GM23338 (cell line): Measurements from ENCODE around the gene SORBS1. TPM values are rescaled to one million over a fixed set of nuclear protein-coding genes. Genes with fewer than 3 reads are reported as not detected.

Experiments used
- ATAC-seq: fragments of 200-7000 bp; cut with Tn5 transposase; 3 replicates; pipeline ENCODE4 v1.9.1; 2020
- DNase-seq: peaks from one replicate; pipeline ENCODE4 v3.0.0-alpha.2; 2015; ENCODE audit warnings: low spot score
- H2AFZ ChIP-seq: fragments of 200-600 bp; sonication (generic); 2 replicates; pipeline ENCODE4 v1.8.0; 2016; ENCODE audit warnings: antibody characterized with exemption, mild to moderate bottlenecking, moderate library complexity
- H3F3A ChIP-seq: fragments of 200-600 bp; sonication (generic); replicated peaks from 2 replicates; pipeline ENCODE4 v1.8.0; 2017; ENCODE audit warnings: antibody characterized with exemption, mixed run types, low read depth
- H3K27ac ChIP-seq: fragments of 200-600 bp; sonication (generic); 2 replicates; pipeline ENCODE4 v1.6.1; 2016; ENCODE audit warnings: low read depth
- H3K27me3 ChIP-seq: fragments of 200-600 bp; sonication (generic); 2 replicates; pipeline ENCODE4 v1.8.0; 2016; ENCODE audit warnings: mild to moderate bottlenecking, mixed run types, moderate library complexity; ENCODE audit not compliant: insufficient read depth
- H3K36me3 ChIP-seq: fragments of 200-600 bp; sonication (generic); 2 replicates; pipeline ENCODE4 v1.8.0; 2016; ENCODE audit warnings: mild to moderate bottlenecking; ENCODE audit not compliant: insufficient read depth
- H3K4me1 ChIP-seq: fragments of 200-600 bp; sonication (generic); 2 replicates; pipeline ENCODE4 v1.8.0; 2016; ENCODE audit warnings: mild to moderate bottlenecking, moderate library complexity; ENCODE audit not compliant: insufficient read depth
- H3K4me2 ChIP-seq: fragments of 200-600 bp; sonication (generic); 2 replicates; pipeline ENCODE4 v1.7.1; 2017; ENCODE audit warnings: mixed run types
- H3K4me3 ChIP-seq: fragments of 200-600 bp; sonication (generic); 2 replicates; pipeline ENCODE4 v1.6.1; 2016; ENCODE audit warnings: mixed run types
- H3K79me2 ChIP-seq: fragments of 200-600 bp; sonication (generic); replicated peaks from 2 replicates; pipeline ENCODE4 v1.8.0; 2017; ENCODE audit warnings: mild to moderate bottlenecking; ENCODE audit not compliant: insufficient read depth
- H3K9me2 ChIP-seq: fragments of 200-600 bp; sonication (generic); 2 replicates; pipeline ENCODE4 v1.8.0; 2017; ENCODE audit not compliant: insufficient read depth
- H4K20me1 ChIP-seq: fragments of 200-600 bp; sonication (generic); replicated peaks from 2 replicates; pipeline ENCODE4 v1.8.0; 2017; ENCODE audit warnings: mild to moderate bottlenecking; ENCODE audit not compliant: insufficient read depth
- H3K27ac Mint-ChIP-seq: 2 replicates; pipeline ENCODE4 v1.8.0; 2020; ENCODE audit warnings: inconsistent platforms, mild to moderate bottlenecking, moderate library complexity, mixed read lengths
- H3K27me3 Mint-ChIP-seq: 3 replicates; pipeline ENCODE4 v1.8.0; 2022; ENCODE audit warnings: low read depth, mild to moderate bottlenecking, moderate library complexity, mixed read lengths, inconsistent platforms; ENCODE audit not compliant: insufficient read depth, poor library complexity
- H3K36me3 Mint-ChIP-seq: 3 replicates; pipeline ENCODE4 v1.8.0; 2021; ENCODE audit warnings: low read depth, mild to moderate bottlenecking, inconsistent platforms, moderate library complexity, mixed read lengths
- H3K4me1 Mint-ChIP-seq: 3 replicates; pipeline ENCODE4 v1.8.0; 2020; ENCODE audit warnings: mild to moderate bottlenecking, inconsistent platforms, mixed read lengths
- H3K4me3 Mint-ChIP-seq: 3 replicates; pipeline ENCODE4 v1.8.0; 2021; ENCODE audit warnings: moderate library complexity, mild to moderate bottlenecking, inconsistent platforms, mixed read lengths
- H3K9me3 Mint-ChIP-seq: 3 replicates; pipeline ENCODE4 v1.8.0; 2020; ENCODE audit warnings: moderate library complexity, mild to moderate bottlenecking, inconsistent platforms, mixed read lengths
- CREB1 ChIP-seq: fragments of 250-450 bp; sonication (Bioruptor Pico); IDR thresholded peaks from 2 replicates; pipeline ENCODE4 v1.5.0; 2020; ENCODE audit warnings: low read depth, mild to moderate bottlenecking, moderate library complexity
- CTCF ChIP-seq, 2 experiments: fragments of 200-600 bp in 1 of 2; sonication (generic) in 1 of 2; conservative IDR thresholded peaks; 2 replicates each; pipeline versions ENCODE4 v1.5.1 to v1.6.1; 2016 to 2017; ENCODE audit warnings: antibody characterized with exemption in 2 of 2, low read depth in 2 of 2, mild to moderate bottlenecking in 2 of 2, moderate library complexity in 1 of 2
- EZH2 ChIP-seq: fragments of 200-600 bp; sonication (generic); IDR thresholded peaks from one replicate; pipeline ENCODE4 v1.8.0; 2017; ENCODE audit warnings: antibody characterized with exemption, mild to moderate bottlenecking, low read depth; ENCODE audit not compliant: unreplicated experiment
- JUNB ChIP-seq: IDR thresholded peaks from one replicate; pipeline ENCODE4 v1.6.1; 2016; ENCODE audit warnings: antibody characterized with exemption; ENCODE audit not compliant: unreplicated experiment
- NANOG ChIP-seq: IDR thresholded peaks from 2 replicates; pipeline ENCODE4 v1.6.1; 2016; ENCODE audit warnings: antibody characterized with exemption, borderline replicate concordance
- STAT1 ChIP-seq: IDR thresholded peaks from one replicate; pipeline ENCODE4 v1.6.1; 2016; ENCODE audit warnings: antibody characterized with exemption; ENCODE audit not compliant: unreplicated experiment
- ZNF114 ChIP-seq: fragments of 250-450 bp; sonication (Bioruptor Pico); IDR thresholded peaks from 2 replicates; pipeline ENCODE4 v1.5.0; 2020; ENCODE audit warnings: mild to moderate bottlenecking, moderate library complexity
- ZNF331 ChIP-seq: fragments of 250-450 bp; sonication (Bioruptor Pico); IDR thresholded peaks from 2 replicates; pipeline ENCODE4 v1.5.0; 2020; ENCODE audit warnings: low read depth, mild to moderate bottlenecking, moderate library complexity
- ZNF462 ChIP-seq: fragments of 250-450 bp; sonication (Bioruptor Pico); IDR thresholded peaks from 2 replicates; pipeline ENCODE4 v1.5.0; 2020; ENCODE audit warnings: mild to moderate bottlenecking, moderate library complexity
- polyA plus RNA-seq: library from polyadenylated mRNA; unstranded; fragments of >200 nt; fragmentation: Nextera tagmentation; extraction: Ambion mirVana; gene quantifications from 2 replicates; pipeline ENCODE4 v1.2.1, GENCODE V29; 2016
- total RNA-seq: library from RNA; depleted of rRNA; stranded (reverse); fragments of >200 nt; shearing (Covaris generic); gene quantifications from 2 replicates; pipeline ENCODE4 v1.2.3, GENCODE V29; 2014
- TF ChIP-seq, protein P1 (sequence below): IDR thresholded peaks from 2 replicates; pipeline ENCODE4 v1.6.1; 2016; ENCODE audit warnings: antibody characterized with exemption

SORBS1 gene
- total and polyA plus RNA-seq, 2 experiments from 2014 or later, result 47.7 to 51.5 TPM

DNA sequence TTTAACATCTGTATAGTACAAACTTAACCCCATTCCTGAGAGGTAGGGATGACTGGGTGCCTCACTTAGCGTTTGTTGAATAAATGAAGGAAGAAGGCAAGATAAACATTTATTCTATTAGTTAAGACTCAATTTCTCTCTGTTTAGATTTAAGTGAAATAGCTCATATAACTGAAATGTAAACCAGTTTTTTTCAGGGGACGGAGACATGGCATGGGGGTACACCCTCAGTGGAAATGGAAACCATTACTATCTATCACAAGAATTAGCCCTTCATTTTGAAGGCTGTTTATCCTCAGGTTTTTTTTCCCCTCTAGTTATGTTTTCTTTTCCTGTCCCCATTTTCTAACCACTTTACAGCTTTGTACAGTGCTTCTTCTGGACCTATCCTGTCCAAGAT lies 234.8 kb downstream of the SORBS1 start:
- DNase-seq, result no peak
- H3K4me3 Mint-ChIP-seq, result no peak overlapping the region

GRCh38 chr10:95325863-95326262 lies 235.3 kb downstream of the SORBS1 start:
- H3K36me3 Mint-ChIP-seq, result peaks cover 9% of the 10 kb centered on the region
- no peaks in the 10 kb centered on the region for H3K27me3 Mint-ChIP-seq
- H3K4me3 Mint-ChIP-seq, result no peak overlapping the region
- no peak overlapping the region for H3K27ac ChIP-seq
- no peak overlapping the region for H3K4me3 ChIP-seq
- no peak overlapping the region for H3K27ac Mint-ChIP-seq
- no peak overlapping the region for H3K4me2 ChIP-seq
- 0 out of 3 replicates have a peak, but pooled peaks cover 2% of the 10 kb centered on the region for H3K4me1 Mint-ChIP-seq
- H3K4me1 ChIP-seq, result no peaks in the 10 kb centered on the region
- H3K79me2 ChIP-seq, result no peaks in the 10 kb centered on the region
- no peak overlapping the region for H2AFZ ChIP-seq
- H3F3A ChIP-seq, result no peaks in the 10 kb centered on the region
- no peaks in the 10 kb centered on the region for H4K20me1 ChIP-seq
- H3K9me3 Mint-ChIP-seq, result no peaks in the 10 kb centered on the region
- no peaks in the 10 kb centered on the region for H3K27me3 ChIP-seq
- DNase-seq, result no peak
- no peak for ATAC-seq
- H3K36me3 ChIP-seq, result no peaks in the 10 kb centered on the region
- no peaks in the 10 kb centered on the region for H3K9me2 ChIP-seq
- TF ChIP-seq EZH2 (no peak), NANOG (no peak), STAT1 (no peak), ZNF114 (no peak), CTCF (conservative IDR thresholded peaks at IDR 0.05; ENCODE audit: low read depth in 2 of 2) (no peak), ZNF462 (CRISPR knock-in tag) (no peak), CREB1 (CRISPR knock-in tag) (no peak), JUNB (no peak), ZNF331 (CRISPR knock-in tag) (no peak)
- TF ChIP-seq, protein P1, sequence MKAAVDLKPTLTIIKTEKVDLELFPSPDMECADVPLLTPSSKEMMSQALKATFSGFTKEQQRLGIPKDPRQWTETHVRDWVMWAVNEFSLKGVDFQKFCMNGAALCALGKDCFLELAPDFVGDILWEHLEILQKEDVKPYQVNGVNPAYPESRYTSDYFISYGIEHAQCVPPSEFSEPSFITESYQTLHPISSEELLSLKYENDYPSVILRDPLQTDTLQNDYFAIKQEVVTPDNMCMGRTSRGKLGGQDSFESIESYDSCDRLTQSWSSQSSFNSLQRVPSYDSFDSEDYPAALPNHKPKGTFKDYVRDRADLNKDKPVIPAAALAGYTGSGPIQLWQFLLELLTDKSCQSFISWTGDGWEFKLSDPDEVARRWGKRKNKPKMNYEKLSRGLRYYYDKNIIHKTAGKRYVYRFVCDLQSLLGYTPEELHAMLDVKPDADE, result no peak

More for the DNA sequence above, 234.8 kb downstream of the SORBS1 start:
- Histone ChIP-seq H3K4me3 (no peak overlapping the region), H2AFZ (no peak overlapping the region), H3K27me3 (no peaks in the 10 kb centered on the region), H4K20me1 (no peaks in the 10 kb centered on the region), H3F3A (no peaks in the 10 kb centered on the region), H3K36me3 (no peaks in the 10 kb centered on the region), H3K9me2 (no peaks in the 10 kb centered on the region), H3K79me2 (no peaks in the 10 kb centered on the region), H3K4me2 (no peak overlapping the region), H3K27ac (no peak overlapping the region), H3K4me1 (no peaks in the 10 kb centered on the region)
- no peak for ATAC-seq
- H3K4me1 Mint-ChIP-seq, result 0 out of 3 replicates have a peak, but pooled peaks cover 2% of the 10 kb centered on the region
- no peaks in the 10 kb centered on the region for H3K27me3 Mint-ChIP-seq
- TF ChIP-seq, protein P1, result no peak
- no peak overlapping the region for H3K27ac Mint-ChIP-seq
- peaks cover 3% of the 10 kb centered on the region for H3K36me3 Mint-ChIP-seq
- H3K9me3 Mint-ChIP-seq, result no peaks in the 10 kb centered on the region
